Activated T-helper 1 cell treated with Interleukin-2 at 50 U/mL for 16 hours (primary cell): ENCODE data around the gene CANT1.
"Not testable (repeated sequence)": the region's sequence is repeated elsewhere in the genome, so short reads cannot be mapped to it uniquely, and the experiment has no call there.

Source experiments
- DNase-seq: peaks from one replicate; pipeline ENCODE4 v3.0.0-alpha.2; 2020; ENCODE audit warnings: low read depth

CANT1 gene

GRCh38 chr17:79027274-79027924, 17.8 kb upstream of the CANT1 start:
- no peak for DNase-seq

GRCh38 chr17:79026376-79027273, 17.1 kb upstream of the CANT1 start:
- DNase-seq = no peak

- no peak for DNase-seq
Measured at GRCh38 chr17:79024901-79025737, 15.6 kb upstream of the CANT1 start.

- no peak for DNase-seq
Measured at GRCh38 chr17:79023886-79024771, 14.6 kb upstream of the CANT1 start, which contains the start of gene C1QTNF1. C1QTNF1 (plus strand) TSS chr17:79024169; CDS start chr17:79043969, 19,800 bp downstream.

GRCh38 chr17:79023180-79023705, 13.7 kb upstream of the CANT1 start:
- DNase-seq = no peak

GRCh38 chr17:79022507-79022991, 13.0 kb upstream of the CANT1 start:
- no peak for DNase-seq

- not testable (repeated sequence) for DNase-seq
Measured at GRCh38 chr17:79021929-79022328, 12.4 kb upstream of the CANT1 start.

- no peak for DNase-seq
Measured at GRCh38 chr17:79020631-79021301, 11.2 kb upstream of the CANT1 start.

GRCh38 chr17:79019632-79020584, 10.3 kb upstream of the CANT1 start:
- DNase-seq = peak; percentile 14

GRCh38 chr17:79019261-79019631, 9.7 kb upstream of the CANT1 start:
- no peak for DNase-seq

GRCh38 chr17:79018370-79018695, 8.8 kb upstream of the CANT1 start:
- no peak for DNase-seq

- no peak for DNase-seq
Measured at GRCh38 chr17:79017546-79018369, 8.2 kb upstream of the CANT1 start.

- DNase-seq = no peak
Measured at GRCh38 chr17:79014158-79014758, 4.7 kb upstream of the CANT1 start.

- no peak for DNase-seq
Measured at GRCh38 chr17:79012563-79013134, 3.1 kb upstream of the CANT1 start.

- no peak for DNase-seq
Measured at GRCh38 chr17:79011451-79012147, 2.0 kb upstream of the CANT1 start.

- no peak for DNase-seq
Measured at GRCh38 chr17:79010304-79010646, 711 bp upstream of the CANT1 start.
